IMR-90 (cell line): ENCODE results near the gene ABCA2.

ENCODE experiments used
- MAFK ChIP-seq: IDR thresholded peaks from 2 replicates; pipeline ENCODE4 v1.6.1; 2012; ENCODE audit warnings: low read depth, low read length, improper control_type of control experiment
- POLR2A ChIP-seq: IDR thresholded peaks from 2 replicates; pipeline ENCODE4 v1.6.1; 2012; ENCODE audit warnings: mild to moderate bottlenecking, low read depth, low read length
- RAD21 ChIP-seq: IDR thresholded peaks from 2 replicates; pipeline ENCODE4 v1.6.1; 2012; ENCODE audit warnings: low read length, improper control_type of control experiment
- RCOR1 ChIP-seq: IDR thresholded peaks from 2 replicates; pipeline ENCODE4 v1.6.1; 2012; ENCODE audit warnings: mild to moderate bottlenecking, low read length, improper control_type of control experiment; ENCODE audit not compliant: insufficient replicate concordance
- SMC3 ChIP-seq: fragments of 150-350 bp; IDR thresholded peaks from 2 replicates; pipeline ENCODE4 v1.6.1; 2016; ENCODE audit warnings: low read depth, mild to moderate bottlenecking, antibody characterized with exemption, low read length, moderate library complexity
- TF ChIP-seq, protein P1 (sequence below): conservative IDR thresholded peaks from 2 replicates; pipeline ENCODE4 v1.5.1; 2012; ENCODE audit warnings: mild to moderate bottlenecking, low read depth, low read length, improper control_type of control experiment

DNA sequence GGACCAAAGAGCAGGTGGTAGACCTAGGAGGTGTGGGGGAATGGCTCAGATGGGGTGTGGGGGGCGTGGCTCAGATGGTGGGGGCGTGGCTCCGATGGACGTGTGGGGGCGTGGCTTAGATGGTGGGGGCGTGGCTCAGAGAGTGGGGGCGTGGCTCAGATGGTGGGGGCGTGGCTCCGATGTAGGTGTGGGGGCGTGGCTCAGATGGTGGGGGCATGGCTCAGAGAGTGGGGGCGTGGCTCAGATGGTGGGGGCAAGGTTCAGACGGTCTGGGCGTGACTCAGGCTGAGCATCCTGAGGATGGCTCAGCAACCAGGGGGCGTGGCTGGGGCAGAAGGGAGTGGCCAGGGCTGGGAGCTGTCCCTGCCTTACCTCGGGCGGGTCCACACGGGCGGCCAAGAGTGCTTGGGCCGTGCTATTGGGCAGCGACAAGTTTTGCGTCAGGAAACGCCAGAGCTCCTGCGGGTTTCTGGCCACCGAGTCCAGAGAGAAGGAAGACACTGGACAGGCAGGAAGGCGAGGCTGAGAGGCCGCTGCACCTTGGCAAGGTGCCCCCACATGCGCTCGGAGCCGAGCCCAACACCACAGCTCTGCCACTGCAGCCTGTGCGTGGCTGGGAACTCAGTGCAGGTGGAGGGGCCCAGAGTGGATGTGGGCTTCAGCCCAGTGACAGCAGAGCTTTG is 5.9 kb downstream of the ABCA2 start:
- TF ChIP-seq, protein P1, sequence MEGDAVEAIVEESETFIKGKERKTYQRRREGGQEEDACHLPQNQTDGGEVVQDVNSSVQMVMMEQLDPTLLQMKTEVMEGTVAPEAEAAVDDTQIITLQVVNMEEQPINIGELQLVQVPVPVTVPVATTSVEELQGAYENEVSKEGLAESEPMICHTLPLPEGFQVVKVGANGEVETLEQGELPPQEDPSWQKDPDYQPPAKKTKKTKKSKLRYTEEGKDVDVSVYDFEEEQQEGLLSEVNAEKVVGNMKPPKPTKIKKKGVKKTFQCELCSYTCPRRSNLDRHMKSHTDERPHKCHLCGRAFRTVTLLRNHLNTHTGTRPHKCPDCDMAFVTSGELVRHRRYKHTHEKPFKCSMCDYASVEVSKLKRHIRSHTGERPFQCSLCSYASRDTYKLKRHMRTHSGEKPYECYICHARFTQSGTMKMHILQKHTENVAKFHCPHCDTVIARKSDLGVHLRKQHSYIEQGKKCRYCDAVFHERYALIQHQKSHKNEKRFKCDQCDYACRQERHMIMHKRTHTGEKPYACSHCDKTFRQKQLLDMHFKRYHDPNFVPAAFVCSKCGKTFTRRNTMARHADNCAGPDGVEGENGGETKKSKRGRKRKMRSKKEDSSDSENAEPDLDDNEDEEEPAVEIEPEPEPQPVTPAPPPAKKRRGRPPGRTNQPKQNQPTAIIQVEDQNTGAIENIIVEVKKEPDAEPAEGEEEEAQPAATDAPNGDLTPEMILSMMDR, result no peak
- TF ChIP-seq RCOR1, result no peak
- TF ChIP-seq SMC3, result no peak
- TF ChIP-seq POLR2A, result no peak
- no peak for TF ChIP-seq RAD21
- no peak for TF ChIP-seq MAFK
